HEK293 (cell line): ENCODE data around the gene DMD.

Experiments
- CTCF ChIA-PET: fragments of 350-600 bp; formaldehyde crosslinking; extraction: SDS; loops from one replicate; lab custom pipeline; 2021; ENCODE audit warnings: antibody characterized with exemption; lab: Yijun Ruan, JAX
- POLR2A ChIA-PET: fragments of 300-600 bp; formaldehyde crosslinking; extraction: SDS; loops from one replicate; lab custom pipeline; 2020; ENCODE audit warnings: antibody characterized with exemption, inconsistent platforms; lab: Yijun Ruan, JAX
- H3K27ac ChIP-seq: fragments of 200-500 bp; sonication (Bioruptor generic); 2 replicates; pipeline ENCODE4 v1.5.1; 2014; ENCODE audit warnings: low read depth, low read length, control low read depth, inconsistent platforms; ENCODE audit errors: extremely low read depth
- H3K36me3 ChIP-seq, 2 experiments: fragments of 200-500 bp in 1 of 2; sonication (Bioruptor generic) in 1 of 2; 1 replicate in 1 of 2; 2 replicates in 1 of 2; pipeline ENCODE4 v1.5.1; 2014 to 2017; ENCODE audit warnings: inconsistent platforms in 2 of 2, low read length in 2 of 2; ENCODE audit not compliant: control insufficient read depth in 2 of 2, insufficient read depth in 1 of 2
- H3K4me1 ChIP-seq: fragments of 200-500 bp; sonication (Bioruptor generic); 2 replicates; pipeline ENCODE4 v1.5.1; 2014; ENCODE audit warnings: mild to moderate bottlenecking, low read length, inconsistent platforms; ENCODE audit not compliant: control insufficient read depth, insufficient read depth
- H3K4me3 ChIP-seq: 2 replicates; pipeline ENCODE4 v1.5.1; 2011; ENCODE audit warnings: low read depth, mild to moderate bottlenecking, control low read depth, low read length, moderate library complexity
- H3K9me3 ChIP-seq: fragments of 200-500 bp; sonication (Bioruptor generic); 2 replicates; pipeline ENCODE4 v1.5.1; 2014; ENCODE audit warnings: low read depth, low read length, inconsistent platforms; ENCODE audit not compliant: control insufficient read depth, insufficient read depth
- BCL6B ChIP-seq: fragments of 450-650 bp; formaldehyde crosslinking; IDR thresholded peaks from 2 replicates; pipeline ENCODE4 v1.5.1; 2017; ENCODE audit warnings: missing biosample characterization, missing genetic modification characterization
- KLF9 ChIP-seq: fragments of 450-650 bp; formaldehyde crosslinking; IDR thresholded peaks from 2 replicates; pipeline ENCODE4 v1.5.1; 2016; ENCODE audit warnings: missing biosample characterization, missing genetic modification characterization, low read depth
- TCF7L2 ChIP-seq: IDR thresholded peaks from 2 replicates; pipeline ENCODE4 v1.6.1; 2011; ENCODE audit warnings: low read depth, mild to moderate bottlenecking, inconsistent platforms, low read length, moderate library complexity, borderline replicate concordance
- ZBTB17 ChIP-seq: fragments of 450-650 bp; formaldehyde crosslinking; IDR thresholded peaks from 2 replicates; pipeline ENCODE4 v1.5.1; 2016; ENCODE audit warnings: missing biosample characterization, missing genetic modification characterization
- ZBTB20 ChIP-seq: fragments of 450-650 bp; formaldehyde crosslinking; IDR thresholded peaks from 2 replicates; pipeline ENCODE4 v1.5.1; 2016; ENCODE audit warnings: missing biosample characterization, missing genetic modification characterization
- ZFP69B ChIP-seq: fragments of 450-650 bp; formaldehyde crosslinking; IDR thresholded peaks from 2 replicates; pipeline ENCODE4 v1.5.1; 2016; ENCODE audit warnings: missing biosample characterization, missing genetic modification characterization
- ZIC2 ChIP-seq: fragments of 450-650 bp; formaldehyde crosslinking; IDR thresholded peaks from 2 replicates; pipeline ENCODE4 v1.5.1; 2016; ENCODE audit warnings: missing biosample characterization, missing genetic modification characterization
- ZNF112 ChIP-seq: fragments of 450-650 bp; formaldehyde crosslinking; IDR thresholded peaks from 2 replicates; pipeline ENCODE4 v1.5.0; 2017; ENCODE audit warnings: missing biosample characterization, missing genetic modification characterization
- ZNF174 ChIP-seq: fragments of 450-650 bp; formaldehyde crosslinking; IDR thresholded peaks from 2 replicates; pipeline ENCODE4 v1.5.0; 2017; ENCODE audit warnings: missing biosample characterization, mild to moderate bottlenecking, missing genetic modification characterization
- ZNF2 ChIP-seq: fragments of 450-650 bp; formaldehyde crosslinking; IDR thresholded peaks from 2 replicates; pipeline ENCODE4 v1.5.1; 2016; ENCODE audit warnings: missing biosample characterization, missing genetic modification characterization
- ZNF26 ChIP-seq: fragments of 450-650 bp; formaldehyde crosslinking; IDR thresholded peaks from 2 replicates; pipeline ENCODE4 v1.5.1; 2016; ENCODE audit warnings: missing biosample characterization, missing genetic modification characterization
- ZNF423 ChIP-seq: fragments of 450-650 bp; formaldehyde crosslinking; IDR thresholded peaks from 2 replicates; pipeline ENCODE4 v1.5.1; 2016; ENCODE audit warnings: missing biosample characterization, missing genetic modification characterization
- ZNF488 ChIP-seq: fragments of 450-650 bp; formaldehyde crosslinking; IDR thresholded peaks from 2 replicates; pipeline ENCODE4 v1.5.1; 2016; ENCODE audit warnings: missing biosample characterization, missing genetic modification characterization
- ZNF510 ChIP-seq: fragments of 450-650 bp; formaldehyde crosslinking; IDR thresholded peaks from 2 replicates; pipeline ENCODE4 v1.5.1; 2018; ENCODE audit warnings: mild to moderate bottlenecking, missing genetic modification characterization, missing biosample characterization; ENCODE audit not compliant: insufficient replicate concordance
- ZNF629 ChIP-seq: fragments of 450-650 bp; formaldehyde crosslinking; IDR thresholded peaks from 2 replicates; pipeline ENCODE4 v1.5.1; 2017; ENCODE audit warnings: missing biosample characterization, missing genetic modification characterization
- ZNF692 ChIP-seq: fragments of 450-650 bp; formaldehyde crosslinking; IDR thresholded peaks from 2 replicates; pipeline ENCODE4 v1.5.1; 2016; ENCODE audit warnings: missing biosample characterization, missing genetic modification characterization
- TF ChIP-seq, protein P1 (sequence below): fragments of 450-650 bp; IDR thresholded peaks from 2 replicates; pipeline ENCODE4 v1.5.1; 2018; ENCODE audit warnings: missing biosample characterization, missing genetic modification characterization
- TF ChIP-seq, protein P2 (sequence below): fragments of 450-650 bp; formaldehyde crosslinking; IDR thresholded peaks from 2 replicates; pipeline ENCODE4 v1.5.1; 2016; ENCODE audit warnings: missing biosample characterization, missing genetic modification characterization
- TF ChIP-seq, protein P3 (sequence below): fragments of 450-650 bp; formaldehyde crosslinking; IDR thresholded peaks from 2 replicates; pipeline ENCODE4 v1.5.1; 2016; ENCODE audit warnings: missing biosample characterization, missing genetic modification characterization

Gene DMD

GRCh38 chrX:32868524-32868895 is 342.8 kb downstream of the DMD start:
- POLR2A ChIA-PET = no interaction called here
- Histone ChIP-seq H3K4me3 (no peak overlapping the region), H3K27ac (no peak overlapping the region)
- CTCF ChIA-PET = interaction anchor here (0.7 kb wide), 1 partner anchor 14 kb away, joined by 3 read pairs; no protein-coding TSS in a partner anchor
- TF ChIP-seq ZNF112 (tag by site-specific recombination) (no peak), ZNF26 (no peak), ZNF692 (tag by site-specific recombination) (no peak), ZNF629 (tag by site-specific recombination) (no peak), ZNF2 (tag by site-specific recombination) (no peak), ZIC2 (tag by site-specific recombination) (no peak)
- TF ChIP-seq, protein P1, sequence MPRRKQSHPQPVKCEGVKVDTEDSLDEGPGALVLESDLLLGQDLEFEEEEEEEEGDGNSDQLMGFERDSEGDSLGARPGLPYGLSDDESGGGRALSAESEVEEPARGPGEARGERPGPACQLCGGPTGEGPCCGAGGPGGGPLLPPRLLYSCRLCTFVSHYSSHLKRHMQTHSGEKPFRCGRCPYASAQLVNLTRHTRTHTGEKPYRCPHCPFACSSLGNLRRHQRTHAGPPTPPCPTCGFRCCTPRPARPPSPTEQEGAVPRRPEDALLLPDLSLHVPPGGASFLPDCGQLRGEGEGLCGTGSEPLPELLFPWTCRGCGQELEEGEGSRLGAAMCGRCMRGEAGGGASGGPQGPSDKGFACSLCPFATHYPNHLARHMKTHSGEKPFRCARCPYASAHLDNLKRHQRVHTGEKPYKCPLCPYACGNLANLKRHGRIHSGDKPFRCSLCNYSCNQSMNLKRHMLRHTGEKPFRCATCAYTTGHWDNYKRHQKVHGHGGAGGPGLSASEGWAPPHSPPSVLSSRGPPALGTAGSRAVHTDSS (tag by site-specific recombination) = no peak
- TF ChIP-seq, protein P2, sequence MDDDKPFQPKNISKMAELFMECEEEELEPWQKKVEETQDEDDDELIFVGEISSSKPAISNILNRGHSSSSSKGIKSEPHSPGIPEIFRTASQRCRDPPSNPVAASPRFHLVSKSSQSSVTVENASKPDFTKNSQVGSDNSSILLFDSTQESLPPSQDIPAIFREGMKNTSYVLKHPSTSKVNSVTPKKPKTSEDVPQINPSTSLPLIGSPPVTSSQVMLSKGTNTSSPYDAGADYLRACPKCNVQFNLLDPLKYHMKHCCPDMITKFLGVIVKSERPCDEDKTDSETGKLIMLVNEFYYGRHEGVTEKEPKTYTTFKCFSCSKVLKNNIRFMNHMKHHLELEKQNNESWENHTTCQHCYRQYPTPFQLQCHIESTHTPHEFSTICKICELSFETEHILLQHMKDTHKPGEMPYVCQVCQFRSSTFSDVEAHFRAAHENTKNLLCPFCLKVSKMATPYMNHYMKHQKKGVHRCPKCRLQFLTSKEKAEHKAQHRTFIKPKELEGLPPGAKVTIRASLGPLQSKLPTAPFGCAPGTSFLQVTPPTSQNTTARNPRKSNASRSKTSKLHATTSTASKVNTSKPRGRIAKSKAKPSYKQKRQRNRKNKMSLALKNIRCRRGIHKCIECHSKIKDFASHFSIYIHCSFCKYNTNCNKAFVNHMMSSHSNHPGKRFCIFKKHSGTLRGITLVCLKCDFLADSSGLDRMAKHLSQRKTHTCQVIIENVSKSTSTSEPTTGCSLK (tag by site-specific recombination) = no peak
- TF ChIP-seq, all 188 proteins: peak for 0
- no peaks in the 10 kb centered on the region for H3K4me1 ChIP-seq
- H3K9me3 ChIP-seq = no peaks in the 10 kb centered on the region
- H3K36me3 ChIP-seq = no peaks in the 10 kb centered on the region

DNA sequence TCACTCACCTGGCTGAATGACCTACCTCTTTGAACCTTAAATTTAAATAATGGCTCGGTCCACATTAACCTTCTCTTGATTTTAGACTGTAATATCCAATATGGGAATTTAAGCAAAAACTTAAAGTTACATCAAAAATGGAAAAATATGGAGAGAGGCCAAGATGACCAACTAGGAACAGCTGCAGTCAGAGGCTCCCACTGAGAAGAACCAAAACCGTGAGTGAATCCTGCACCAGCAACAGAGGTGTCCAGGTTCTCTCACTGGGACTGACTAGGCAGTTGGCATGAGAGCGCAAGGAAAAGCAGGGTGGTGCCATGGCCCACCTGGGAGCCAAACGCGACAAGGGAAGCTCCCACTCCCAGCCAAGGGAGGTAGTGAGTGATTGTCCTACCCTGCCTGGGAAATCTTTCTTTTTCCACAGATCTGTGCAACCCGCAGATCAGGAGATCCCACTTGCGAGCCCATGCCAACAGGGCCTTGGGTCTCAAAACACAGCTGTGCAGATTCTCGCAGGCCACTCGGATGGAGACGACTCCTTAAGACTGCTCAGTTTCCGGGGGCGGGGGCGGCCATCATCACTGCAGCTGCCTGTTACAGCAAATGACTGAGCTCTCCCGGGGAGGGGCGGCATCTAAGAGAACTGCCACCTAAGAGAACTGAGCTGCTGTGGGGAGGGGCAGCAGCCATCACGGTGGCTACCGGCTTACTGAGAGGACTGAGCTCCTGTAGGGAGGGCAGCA is 343.4 kb downstream of the DMD start:
- H3K9me3 ChIP-seq = no peaks in the 10 kb centered on the region
- H3K4me1 ChIP-seq = no peaks in the 10 kb centered on the region
- no peak overlapping the region for H3K4me3 ChIP-seq
- POLR2A ChIA-PET = no interaction called here
- TF ChIP-seq ZFP69B (tag by site-specific recombination) (no peak), ZBTB17 (no peak), ZNF510 (tag by site-specific recombination) (no peak), ZNF488 (tag by site-specific recombination) (no peak), ZNF174 (tag by site-specific recombination) (no peak), ZBTB20 (no peak), BCL6B (tag by site-specific recombination) (no peak), ZNF423 (tag by site-specific recombination) (no peak), KLF9 (tag by site-specific recombination) (no peak), TCF7L2 (no peak)
- TF ChIP-seq, protein P3, sequence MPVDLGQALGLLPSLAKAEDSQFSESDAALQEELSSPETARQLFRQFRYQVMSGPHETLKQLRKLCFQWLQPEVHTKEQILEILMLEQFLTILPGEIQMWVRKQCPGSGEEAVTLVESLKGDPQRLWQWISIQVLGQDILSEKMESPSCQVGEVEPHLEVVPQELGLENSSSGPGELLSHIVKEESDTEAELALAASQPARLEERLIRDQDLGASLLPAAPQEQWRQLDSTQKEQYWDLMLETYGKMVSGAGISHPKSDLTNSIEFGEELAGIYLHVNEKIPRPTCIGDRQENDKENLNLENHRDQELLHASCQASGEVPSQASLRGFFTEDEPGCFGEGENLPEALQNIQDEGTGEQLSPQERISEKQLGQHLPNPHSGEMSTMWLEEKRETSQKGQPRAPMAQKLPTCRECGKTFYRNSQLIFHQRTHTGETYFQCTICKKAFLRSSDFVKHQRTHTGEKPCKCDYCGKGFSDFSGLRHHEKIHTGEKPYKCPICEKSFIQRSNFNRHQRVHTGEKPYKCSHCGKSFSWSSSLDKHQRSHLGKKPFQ (tag by site-specific recombination) = no peak
- no peak overlapping the region for H3K27ac ChIP-seq
- no peaks in the 10 kb centered on the region for H3K36me3 ChIP-seq
- CTCF ChIA-PET = interaction anchor here (0.7 kb wide), 1 partner anchor 15 kb away, joined by 3 read pairs; no protein-coding TSS in a partner anchor
